Activated CD8-positive, alpha-beta memory T cell treated with anti-CD3 and anti-CD28 coated beads, Interleukin-2, amount 50 U/mL, for 4 hours (primary cell): ENCODE results near the gene ACOX3.

Experiments used
- DNase-seq: peaks from one replicate; pipeline ENCODE4 v3.0.0-alpha.2; 2020

Gene ACOX3

GRCh38 chr4:8467016-8467415 lies 26.5 kb upstream of the ACOX3 start:
- DNase-seq, result no peak

DNA sequence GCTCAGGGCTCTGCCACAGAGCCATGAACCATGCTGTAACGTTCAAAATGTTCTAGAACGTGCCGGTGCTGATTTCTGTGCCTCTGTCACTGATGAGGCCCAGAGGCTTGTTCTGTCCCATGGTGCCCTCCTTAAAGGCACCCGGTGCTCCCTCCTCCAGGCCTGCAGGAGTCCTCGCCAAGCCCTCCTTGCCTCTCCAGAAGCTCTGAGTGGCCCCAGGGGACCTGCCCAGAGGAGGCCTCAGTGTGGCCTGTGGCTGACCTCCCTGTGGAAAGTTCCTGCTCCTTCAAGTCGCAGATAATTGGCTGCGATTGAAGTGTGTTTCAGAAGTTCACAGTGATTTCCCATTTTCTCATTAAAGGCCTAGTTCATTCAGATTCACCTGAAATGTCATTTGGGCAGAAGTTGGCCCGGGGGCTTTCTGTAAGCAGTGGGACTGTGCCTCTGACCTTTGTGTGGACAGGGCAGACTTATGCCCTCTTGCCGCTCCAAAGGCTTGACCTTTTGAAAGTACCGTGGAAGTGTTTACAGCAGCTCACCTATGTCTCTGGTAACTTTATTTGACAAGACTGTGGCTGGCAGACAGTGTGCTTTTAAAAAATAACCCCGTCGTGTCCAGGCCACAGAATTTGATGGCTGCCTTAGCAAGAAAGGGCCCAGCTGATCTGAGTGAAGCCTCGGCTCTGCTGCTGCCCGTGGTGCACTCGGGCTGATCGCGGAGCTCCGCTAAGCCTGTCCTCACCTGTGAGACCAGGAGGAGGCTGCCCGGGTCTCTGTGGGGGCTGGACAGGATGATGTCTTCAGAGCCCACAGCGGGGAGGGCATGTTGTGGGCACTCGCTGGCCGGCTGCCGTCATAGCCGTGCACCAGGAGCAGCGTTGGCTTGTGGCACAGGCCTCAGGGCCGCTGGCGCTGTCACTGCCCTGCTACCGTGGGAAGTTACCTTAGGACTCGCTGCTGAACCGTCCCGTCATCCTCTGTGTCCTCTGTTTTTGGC lies 25.4 kb upstream of the ACOX3 start:
- DNase-seq, result no peak

DNA sequence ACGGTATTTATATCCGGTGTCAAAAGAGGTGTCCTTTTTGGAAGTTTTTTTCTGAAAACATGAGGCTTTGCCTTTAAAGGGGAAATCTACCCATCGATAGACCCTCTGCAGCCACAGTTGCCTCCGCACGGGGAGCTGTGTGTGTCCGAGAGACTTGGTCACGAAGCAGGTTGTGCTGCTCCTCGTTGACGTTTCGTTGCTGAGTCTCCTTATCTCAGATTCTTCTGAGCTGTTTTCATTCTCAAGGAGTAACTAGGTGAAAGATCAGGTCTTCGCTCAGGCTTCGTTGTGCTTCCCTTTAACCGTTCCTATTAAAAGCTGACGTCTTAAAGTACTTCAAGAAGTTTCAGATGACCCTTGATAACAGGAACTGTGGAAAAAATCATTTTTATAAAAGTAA lies 23.9 kb upstream of the ACOX3 start:
- DNase-seq, result no peak

GRCh38 chr4:8463811-8464210 lies 23.3 kb upstream of the ACOX3 start:
- no peak for DNase-seq

GRCh38 chr4:8461616-8462015 lies 21.1 kb upstream of the ACOX3 start:
- no peak for DNase-seq

GRCh38 chr4:8461086-8461485 lies 20.6 kb upstream of the ACOX3 start:
- no peak for DNase-seq

DNA sequence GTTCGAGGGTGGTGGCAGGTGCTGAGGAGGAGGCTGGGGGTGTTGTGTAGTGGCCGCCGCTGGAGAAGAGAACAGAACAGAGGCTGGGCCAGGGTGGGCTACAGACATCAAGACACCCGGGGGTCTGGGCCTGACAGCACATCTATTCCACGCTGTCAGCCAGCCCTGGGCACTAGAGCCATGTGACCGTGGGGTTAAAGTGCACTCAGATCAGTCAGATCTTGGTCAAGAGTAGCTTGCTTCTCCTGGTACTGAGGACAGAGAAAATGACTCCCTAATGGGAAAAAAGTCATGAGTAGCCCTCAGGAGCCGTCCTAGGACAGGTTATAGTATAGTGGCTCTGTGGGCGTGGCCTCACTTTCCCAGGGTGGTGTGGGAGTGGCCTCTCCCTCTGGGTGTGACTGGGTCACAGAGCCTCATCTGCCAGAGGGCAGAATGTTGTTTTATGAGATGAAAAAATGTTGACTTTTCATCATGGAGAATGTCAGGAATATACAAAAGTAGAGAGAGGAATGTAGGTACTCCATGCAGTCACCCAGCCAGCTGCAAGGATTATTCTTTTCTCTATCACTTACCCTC lies 19.4 kb upstream of the ACOX3 start:
- no peak for DNase-seq

DNA sequence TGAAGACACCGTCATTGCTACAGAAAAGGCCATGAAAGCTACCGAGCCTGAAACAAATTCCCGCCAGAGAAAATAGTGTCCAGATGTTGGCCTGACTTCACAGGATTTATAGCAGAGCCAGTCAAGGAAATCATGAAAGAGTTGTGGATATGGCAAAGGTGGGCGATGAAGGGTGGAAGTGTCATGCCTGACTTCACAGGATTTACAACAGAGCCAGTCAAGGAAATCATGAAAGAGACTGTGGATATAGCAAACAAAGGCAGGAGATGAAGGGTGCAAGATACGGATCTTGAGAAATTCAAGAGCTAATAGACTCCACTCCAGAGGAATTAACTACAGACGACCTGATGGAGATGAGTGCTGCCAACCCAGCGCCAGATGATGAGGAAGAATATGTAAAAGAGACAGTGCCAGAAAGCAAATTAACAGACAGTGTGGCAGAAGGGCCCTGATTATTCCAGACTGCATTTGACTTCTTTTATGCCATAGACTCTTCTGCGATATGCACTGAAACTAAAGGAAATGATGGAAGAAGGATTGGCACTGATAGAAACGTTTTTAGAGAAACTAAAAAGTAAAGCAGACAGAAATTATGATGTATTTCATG lies 17.2 kb upstream of the ACOX3 start:
- DNase-seq, result no peak

DNA sequence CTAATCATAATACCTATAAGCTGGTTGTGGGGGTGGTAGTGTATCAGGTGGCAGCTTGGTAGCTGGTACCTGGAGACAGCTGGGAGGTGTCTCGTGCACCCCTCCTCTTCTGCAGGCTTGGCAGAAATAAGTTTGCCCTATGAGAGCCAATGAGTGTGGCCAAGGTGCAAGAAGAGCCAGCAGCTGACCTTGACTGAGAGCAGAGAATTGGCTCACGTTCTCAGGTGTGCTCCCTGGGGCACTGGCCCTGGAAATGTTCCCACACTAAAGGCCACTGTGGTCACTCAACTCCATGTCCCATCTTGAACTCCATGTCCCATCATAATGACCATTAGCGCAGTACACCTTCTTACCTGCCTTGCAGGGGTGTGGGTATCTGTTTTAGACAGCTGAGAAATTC lies 13.4 kb upstream of the ACOX3 start:
- DNase-seq, result no peak

GRCh38 chr4:8451440-8452182 lies 11.1 kb upstream of the ACOX3 start:
- DNase-seq, result no peak

- DNase-seq, result no peak
Measured at GRCh38 chr4:8446122-8446521, 5.6 kb upstream of the ACOX3 start.

GRCh38 chr4:8443801-8444200 lies 3.3 kb upstream of the ACOX3 start:
- no peak for DNase-seq

GRCh38 chr4:8442596-8443358 lies 2.3 kb upstream of the ACOX3 start:
- DNase-seq, result no peak

GRCh38 chr4:8441499-8442091 lies 1.1 kb upstream of the ACOX3 start:
- no peak for DNase-seq

DNA sequence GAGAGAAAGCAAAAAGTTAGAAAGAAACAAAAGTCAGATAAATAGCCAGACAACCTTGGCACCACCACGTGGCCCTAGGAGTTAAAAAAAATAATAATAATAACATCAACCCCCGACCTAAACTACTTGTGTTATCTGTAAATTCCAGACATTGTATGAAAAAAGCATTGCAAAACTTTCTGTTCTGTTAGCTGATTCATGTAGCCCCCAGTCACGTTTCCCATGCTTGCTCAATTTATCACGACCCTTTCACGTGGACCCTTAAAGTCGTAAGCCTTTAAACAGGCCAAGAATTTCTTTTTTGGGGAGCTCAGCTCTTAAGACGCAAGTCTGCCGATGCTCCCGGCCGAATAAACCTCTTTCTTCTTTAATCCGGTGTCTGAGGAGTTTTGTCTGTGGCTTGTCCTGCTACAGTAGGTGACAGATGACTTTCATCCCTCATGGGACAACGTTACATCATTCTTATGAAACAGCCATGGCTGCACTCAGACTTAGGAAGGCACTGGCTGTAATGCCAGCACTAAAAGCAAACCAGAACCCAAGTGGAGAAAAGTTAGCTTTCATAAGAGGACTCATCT lies 520 bp downstream of the ACOX3 start:
- no peak for DNase-seq

GRCh38 chr4:8439168-8439567 lies 1.4 kb downstream of the ACOX3 start:
- DNase-seq, result no peak

DNA sequence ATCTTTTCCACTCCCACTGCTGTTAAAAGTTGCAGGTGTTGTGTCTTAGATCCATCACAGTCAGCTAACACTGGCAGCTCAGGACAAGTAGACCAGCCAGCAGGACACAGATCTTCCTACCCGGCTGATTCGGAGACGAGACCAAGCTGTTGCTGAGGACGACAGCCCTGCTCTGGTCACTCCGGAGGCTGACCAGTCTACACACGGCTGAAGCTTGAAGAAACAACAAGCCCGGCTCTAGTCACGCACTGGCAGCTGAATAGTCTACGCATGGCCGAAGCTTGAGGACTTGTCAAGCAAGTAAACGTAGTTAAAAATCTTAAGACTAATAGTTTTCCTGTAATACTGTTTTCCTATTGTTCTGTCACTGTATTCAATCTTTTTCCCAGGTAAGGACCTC lies 1.8 kb downstream of the ACOX3 start:
- no peak for DNase-seq

DNA sequence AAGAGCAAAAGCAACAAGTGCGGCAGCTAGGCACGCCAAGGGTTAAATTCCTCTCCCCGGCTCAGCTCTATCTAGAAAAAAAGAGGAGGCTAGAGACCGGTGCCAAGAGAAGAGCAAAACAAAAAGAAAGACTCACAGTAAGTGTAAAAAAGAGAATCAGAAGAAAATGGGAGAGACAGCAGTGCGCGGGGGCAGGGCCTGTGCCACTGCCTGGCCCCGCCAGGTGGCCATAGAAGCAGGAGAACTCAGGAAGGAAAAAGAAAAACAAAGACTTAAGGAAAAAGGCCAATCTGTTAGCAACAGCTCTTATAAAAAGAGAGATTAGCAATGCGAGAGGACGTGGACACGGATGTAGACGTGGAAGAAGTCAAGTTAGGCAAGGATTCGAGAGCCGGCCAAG lies 3.2 kb downstream of the ACOX3 start:
- no peak for DNase-seq

GRCh38 chr4:8435656-8436121 lies 4.8 kb downstream of the ACOX3 start:
- DNase-seq, result no peak

GRCh38 chr4:8434251-8435073 lies 6.1 kb downstream of the ACOX3 start:
- no peak for DNase-seq

GRCh38 chr4:8433136-8433535 lies 7.4 kb downstream of the ACOX3 start:
- DNase-seq, result no peak
